DMS114 treated with DMSO at 0.1 percent for 48 hours (cell line): ENCODE data around the gene DOCK2.

Experiments
- DNase-seq: peaks from one replicate; lab custom pipeline; 2025; ENCODE audit not compliant: unreplicated experiment; lab: John Stamatoyannopoulos, UW

DOCK2 gene

DNA sequence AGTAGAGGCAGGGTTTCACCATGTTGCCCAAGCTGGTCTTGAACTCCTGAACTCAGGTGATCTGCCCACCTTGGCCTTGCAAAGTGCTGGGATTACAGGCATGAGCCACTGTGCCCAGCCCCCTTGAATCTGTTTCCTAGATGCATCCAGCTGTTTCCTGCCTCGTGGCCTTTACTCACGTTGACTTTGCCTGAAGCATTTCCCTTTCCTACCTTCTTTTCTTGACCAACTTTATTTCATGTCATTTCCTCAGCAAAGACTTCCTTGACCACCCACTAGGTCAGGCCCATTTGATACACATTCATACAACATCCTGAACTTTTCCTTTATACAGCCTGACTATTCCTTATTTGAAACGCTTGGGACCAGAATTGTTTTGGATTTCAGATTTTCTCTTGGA lies 51.0 kb downstream of the DOCK2 start:
- no peak for DNase-seq

DNA sequence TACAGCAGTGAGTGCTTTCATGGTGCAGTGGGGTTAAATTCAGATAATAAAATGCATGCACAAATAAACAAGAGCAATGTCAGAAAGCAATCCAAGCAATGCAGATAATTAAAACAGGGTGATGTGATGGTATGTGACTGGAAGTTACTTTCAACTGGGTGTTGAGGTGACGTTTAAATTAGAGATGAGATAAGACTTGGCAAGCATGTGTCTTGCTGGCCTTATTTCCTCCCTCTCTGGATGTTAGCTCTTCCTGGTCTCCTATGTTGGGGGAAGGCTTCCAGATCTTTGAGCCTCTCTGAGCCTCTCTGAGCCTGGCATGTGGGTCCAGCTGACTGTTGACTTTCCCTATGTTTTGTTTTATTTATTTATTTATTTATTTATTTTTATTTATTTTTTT lies 54.4 kb downstream of the DOCK2 start:
- no peak for DNase-seq

DNA sequence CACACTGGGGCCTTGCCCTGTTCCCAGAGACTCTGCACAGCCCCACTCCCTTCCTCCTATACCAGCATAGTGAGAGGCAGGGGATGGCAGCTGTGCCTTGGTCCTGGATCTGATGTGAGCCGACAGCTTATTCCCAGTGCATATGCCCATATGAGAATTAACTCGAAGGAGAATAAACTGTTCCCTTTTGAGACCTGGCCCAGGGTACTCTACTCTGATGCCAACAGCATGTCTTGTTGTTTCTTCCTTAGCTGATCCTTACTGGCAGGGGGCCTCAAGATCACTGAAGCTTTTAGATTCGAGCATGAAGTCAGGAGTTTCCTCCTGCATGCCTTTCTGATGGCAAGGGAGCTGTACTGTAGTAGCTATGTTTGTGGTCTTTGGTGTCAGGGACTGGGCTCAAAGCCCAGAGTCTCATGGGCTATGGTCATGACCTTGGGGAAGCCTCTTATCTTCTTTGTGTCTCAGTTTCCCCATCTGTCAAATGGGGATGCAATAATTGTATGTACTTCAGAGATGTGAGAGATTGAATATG lies 57.1 kb downstream of the DOCK2 start:
- DNase-seq = no peak

DNA sequence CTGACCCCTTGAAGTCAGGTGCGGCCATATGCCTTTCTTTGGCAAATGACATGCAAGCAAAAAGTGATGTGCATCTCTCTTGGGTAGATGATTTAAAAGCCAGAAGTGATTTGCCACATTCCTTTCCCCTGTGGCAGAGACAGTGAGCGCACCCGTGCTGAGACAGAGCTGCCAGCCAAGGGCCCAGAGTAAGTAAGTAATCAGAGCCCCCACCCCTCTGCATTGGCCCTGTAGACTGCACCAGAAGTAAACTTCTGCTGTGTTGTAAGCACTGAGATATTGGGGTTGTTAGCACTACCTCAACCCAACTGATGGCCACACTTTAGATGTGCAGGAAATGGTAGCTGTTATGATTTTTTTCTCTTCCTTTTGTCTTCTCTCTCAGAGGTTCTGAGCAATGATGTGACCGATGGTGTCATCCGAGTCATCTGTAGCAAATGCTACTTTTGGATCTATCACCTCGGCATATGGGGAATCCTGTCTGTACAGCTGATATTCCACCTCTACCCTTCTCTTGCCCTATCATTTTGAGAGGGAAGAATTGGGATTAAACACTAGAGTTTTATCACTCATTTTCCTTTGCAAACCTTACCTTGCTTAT lies 58.0 kb downstream of the DOCK2 start:
- no peak for DNase-seq

DNA sequence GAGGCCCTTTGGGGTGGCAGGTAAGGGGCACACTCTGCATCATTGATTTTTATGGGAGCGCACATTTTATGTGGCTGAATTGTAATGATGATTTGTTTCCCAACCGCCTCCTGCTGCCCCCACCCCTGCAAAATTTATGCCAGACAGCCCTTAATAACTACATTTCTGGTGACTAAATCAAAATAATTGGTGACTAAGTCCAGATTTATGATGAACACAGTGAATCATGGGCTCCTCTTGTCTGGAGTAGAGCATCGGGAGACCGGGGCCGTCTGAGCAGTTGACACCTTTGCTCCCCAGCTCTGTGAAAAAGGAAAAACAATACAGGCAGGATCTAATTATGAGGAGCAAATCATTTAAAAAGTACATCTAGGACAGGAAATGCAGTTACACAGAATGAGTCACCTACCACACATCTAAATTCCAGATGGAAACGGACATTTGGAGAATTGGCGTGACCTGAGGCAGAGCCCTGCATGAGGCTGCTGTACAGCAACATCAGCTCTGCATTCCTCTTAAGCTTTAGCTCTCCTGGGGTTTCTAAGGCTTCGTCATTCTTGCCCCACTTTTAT lies 58.9 kb downstream of the DOCK2 start:
- no peak for DNase-seq

DNA sequence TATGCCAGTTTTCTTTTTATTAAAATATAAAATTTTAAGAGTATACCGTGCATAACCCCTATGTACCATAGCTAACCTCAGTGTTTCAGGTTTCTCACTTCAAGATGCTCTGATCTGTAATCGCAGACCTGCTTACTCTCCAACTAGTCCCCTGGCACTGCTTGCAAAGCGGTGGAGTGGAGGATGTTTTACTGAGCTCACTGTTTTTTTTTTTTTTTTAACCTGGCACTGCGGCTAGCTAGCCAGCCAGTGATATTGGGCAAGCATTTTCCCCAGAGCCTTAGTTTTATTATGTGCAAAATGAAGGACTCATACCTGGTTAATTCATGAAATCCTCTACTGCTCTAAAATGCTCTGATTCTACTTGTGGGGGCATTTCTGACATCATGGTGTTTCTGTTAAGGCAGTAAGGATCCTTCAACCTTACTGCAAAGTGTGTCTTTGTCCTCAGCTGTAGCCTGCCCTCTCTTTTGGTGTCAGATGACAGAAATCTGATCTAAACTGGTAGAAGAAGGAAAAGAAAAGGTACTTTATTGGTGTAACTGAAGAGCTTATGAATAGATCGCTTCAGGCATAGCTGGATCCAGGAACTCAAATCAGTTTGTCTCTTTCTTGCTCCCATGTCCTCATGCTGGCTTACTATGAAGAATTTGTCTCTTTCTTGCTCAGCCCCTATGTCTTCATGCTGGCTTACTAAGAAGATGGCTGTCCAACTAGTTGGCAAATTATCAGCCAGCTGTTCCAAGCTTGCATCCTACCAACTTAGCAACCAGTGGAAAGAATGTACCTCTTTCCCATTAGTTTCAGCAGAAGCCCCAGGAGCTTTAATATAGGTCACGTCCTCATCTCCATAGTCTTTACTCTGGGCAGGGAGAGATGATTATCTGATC lies 59.8 kb downstream of the DOCK2 start:
- no peak for DNase-seq

DNA sequence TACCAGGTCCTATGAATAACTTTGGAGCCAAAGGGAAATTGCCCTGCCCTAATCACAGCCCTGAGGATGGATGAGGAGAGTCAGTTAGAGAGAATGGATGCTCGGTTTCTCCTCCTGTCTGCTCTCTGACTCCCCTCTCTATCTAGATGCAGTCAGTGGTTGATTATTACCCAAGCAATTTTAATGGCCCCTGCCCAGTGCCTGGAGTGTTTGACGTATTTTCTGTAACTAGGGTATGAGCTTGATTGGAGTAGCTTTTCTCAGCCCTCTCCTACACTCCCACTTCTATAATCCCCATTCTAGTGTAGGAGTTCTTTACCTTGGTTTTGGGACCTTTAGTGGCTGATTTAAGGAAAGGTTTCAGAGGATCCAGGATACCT lies 60.4 kb downstream of the DOCK2 start:
- no peak for DNase-seq

DNA sequence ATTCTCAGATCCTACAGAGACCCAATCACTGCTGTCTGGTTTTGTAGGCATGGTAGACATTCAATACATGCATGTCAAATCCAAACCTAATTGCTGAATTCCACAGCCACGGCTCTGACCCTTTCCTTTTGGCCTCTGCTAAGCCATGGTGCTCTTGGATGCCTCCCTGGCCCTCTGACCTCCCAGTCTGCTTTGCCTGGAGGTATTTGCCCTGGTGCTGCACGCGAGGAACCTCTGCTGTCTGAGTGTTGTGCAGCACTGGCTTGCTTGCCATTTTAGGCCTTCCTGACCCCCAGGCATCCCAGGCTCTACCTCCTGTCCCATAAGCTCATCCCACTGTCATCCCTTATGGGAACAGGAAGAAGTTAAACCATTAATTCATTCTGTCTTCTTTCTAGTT lies 60.9 kb downstream of the DOCK2 start:
- no peak for DNase-seq

DNA sequence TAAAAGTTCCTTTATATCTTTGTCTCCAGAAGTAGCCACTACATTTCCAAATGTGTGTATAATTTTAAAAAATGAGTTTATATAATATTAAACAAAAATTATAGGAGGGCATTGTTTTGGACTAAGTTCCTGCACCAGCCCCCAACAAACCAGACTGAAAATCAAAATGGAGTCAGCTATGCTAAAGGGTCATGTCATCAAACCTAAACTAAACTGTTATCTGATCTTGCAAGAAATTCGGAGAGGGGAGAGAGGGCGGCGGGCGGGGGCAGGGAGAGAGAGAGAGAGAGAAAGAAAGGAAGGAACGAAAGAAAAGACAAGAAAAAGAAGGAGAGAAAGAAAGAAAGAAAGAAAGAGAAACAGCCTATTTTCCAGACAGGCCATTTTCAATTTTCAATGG lies 63.5 kb downstream of the DOCK2 start:
- DNase-seq = no peak

DNA sequence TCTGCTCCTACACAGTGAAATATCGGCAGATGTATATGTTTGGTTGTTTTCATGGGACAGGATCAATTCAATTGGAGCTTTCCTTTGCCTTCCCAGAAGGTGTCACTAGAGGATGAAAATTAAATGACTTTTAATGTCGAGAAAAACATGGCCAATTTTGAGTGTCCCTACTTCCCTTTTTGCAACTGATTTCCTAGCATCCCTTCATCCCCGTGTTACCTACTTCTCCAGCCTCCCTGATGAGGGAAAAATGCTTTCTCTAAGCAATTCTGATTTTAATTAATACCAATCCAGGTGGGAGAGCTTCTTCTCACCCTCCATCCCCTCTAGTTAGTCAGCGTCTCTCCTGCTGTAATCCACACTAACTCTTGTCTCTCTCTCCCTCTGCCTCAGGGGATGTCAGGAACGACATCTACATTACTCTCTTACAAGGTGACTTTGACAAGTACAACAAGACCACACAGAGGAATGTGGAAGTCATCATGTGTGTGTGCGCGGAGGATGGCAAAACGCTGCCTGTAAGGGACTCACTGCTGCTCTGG lies 64.9 kb downstream of the DOCK2 start:
- DNase-seq = peak; percentile 30

DNA sequence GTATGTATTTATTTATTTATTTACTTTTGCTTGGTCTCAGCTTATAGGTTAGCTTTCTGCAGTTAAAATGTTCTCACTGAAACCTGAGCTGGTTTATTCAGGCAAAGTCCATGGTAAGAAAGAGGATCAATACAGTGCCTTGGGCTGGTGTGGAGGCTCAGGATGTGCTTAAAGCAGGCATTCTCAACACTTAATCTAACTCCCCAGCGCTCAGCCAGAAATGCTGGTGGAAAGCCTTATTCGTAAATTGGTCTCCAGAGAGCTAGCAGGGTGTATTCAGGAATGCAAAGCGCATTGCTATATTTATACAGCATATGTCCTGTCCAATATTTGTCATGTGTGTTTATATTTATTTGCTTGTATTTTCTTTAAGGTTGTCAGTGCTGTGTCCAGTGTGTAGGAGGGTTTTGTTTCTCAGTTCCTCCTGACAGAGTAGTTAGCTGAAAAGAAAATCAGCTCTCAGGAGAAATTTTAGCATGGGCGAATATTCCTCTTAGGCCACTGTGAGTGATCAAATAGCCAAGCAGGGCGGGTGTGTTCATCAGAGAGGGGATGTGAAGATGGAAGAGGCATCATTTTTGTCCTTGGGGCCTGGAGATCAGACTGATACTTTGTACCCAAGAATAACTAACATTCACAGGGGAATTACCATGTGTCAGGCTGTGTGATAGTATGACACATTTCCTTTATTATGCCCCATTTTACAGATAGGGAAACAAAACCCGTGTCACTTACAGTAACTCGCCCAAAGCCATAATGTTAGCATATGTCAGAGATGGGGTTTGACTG lies 65.8 kb downstream of the DOCK2 start:
- DNase-seq = no peak

DNA sequence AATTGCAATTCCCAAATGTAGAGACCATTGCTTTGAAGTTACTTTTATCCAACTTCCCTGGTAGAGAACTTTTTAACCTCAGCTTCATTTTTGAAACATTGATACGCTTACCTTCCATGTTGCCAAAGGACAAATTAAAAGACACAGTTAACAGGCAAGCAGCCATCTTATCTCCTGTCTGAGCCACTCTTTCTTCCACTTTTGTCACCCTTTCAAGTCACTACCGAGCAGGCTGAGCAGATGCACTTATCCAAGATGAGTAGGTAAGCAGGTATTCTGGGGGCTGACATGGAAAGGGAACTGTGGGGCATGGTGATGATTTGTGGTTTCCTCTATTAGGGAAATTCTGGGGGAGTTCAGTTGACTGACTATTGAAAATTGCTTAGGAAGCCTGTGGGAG lies 66.7 kb downstream of the DOCK2 start:
- no peak for DNase-seq

DNA sequence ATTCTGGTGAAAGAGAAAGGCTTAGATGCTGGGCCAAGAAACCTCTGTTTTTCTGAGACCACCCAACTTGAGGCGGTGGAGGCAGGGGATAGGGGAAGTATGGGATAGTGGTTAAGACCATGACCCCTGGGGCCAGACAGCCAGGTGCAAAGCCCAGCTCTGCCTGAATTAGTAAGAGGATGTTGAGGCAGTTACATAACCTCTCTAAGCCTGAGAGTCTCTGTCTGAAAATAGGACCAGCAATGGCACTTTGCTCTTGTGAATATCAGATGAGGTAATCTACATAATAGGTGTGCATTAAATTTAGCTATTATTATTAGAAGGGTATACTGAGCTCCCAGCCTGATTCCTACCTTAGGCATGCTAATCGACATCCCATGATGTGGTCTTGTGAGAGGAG lies 68.2 kb downstream of the DOCK2 start:
- DNase-seq = no peak

DNA sequence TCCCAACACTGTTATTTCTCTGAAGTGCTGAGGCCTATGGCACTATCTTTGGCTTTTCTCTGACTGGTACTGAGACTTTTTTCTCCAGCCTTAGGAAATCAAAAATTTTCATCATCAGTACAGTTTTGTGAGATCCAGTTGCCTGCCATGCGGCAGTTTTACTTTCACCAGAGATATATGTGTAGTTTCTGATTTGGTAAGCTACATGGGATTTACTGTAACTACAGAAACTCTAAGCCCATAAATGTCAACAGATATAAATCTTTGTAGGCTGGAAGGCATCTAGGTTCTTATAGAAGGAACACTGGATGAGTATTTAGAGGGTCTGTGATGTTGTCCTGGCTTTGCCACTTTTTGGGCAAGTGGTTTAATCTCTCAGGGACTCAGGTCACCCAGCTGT lies 69.0 kb downstream of the DOCK2 start:
- no peak for DNase-seq

DNA sequence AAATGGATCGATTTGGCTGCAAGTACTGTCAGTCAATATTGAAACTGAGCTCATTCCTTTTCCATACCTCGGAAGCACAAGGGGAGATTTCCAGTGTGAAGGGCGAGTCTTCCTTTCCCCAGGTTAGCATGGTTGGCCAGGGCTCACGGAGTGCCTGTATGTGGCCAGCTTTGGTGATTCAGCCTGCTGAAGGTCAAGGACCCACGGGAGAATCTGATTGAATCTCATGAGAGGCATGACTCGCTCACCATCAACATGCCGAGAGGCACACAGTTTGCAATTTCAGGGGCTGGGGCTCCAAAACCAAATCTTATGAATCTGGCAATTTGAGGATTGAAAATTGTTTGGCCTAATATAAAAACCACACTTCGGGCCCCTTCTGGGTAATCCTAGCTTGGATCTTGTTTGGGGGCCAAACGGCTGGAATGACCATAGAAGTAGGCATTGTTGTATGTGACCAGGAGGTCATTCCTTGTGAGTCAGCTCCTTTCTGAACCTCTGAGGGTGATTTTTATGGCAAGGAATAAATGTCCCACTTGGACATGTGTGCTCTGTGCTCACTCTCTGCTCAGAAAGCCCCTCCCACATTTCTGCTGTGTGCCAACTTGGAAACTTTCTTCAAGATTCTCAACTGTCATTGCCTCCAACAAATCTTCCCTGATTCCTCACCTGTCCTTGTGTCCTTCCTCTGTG lies 69.8 kb downstream of the DOCK2 start:
- DNase-seq = no peak

DNA sequence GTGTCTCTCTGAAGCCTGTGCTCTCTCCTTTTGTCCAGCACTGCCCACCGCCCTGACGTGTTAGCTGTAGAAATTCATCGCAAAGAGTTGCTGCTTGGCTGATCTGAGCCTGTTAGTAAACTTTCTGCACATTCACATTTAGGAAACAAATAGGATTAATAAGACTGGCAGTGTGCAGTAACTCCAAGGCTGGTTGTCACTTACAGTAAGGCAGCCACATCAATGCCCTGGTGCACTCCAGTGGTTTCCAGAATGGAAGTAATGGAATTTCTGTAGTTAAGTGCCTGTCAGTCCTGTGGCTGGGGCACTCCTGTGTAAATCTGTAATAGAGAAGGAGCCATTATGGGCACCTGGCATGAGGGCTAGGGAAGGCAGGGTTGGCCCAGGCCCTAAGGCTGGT lies 70.6 kb downstream of the DOCK2 start:
- DNase-seq = no peak

DNA sequence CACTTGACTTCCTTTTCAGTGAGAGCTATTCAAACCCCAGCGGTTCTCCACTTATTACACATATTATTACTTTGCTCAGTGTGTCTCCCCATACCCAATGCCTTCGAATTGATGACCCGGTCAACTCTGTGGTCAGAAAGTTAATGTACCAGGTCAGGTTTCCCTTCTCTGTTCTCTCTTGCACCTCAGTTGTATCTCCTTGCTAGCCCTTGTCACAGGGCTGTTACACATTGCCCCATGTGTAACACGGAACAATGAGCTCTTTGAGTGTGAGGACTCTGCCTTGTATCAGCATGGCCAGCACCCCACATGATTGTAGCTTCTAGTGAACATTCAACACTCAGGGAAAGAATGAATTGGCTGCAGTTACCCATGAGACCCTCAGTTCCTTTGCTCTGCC lies 73.6 kb downstream of the DOCK2 start:
- no peak for DNase-seq

DNA sequence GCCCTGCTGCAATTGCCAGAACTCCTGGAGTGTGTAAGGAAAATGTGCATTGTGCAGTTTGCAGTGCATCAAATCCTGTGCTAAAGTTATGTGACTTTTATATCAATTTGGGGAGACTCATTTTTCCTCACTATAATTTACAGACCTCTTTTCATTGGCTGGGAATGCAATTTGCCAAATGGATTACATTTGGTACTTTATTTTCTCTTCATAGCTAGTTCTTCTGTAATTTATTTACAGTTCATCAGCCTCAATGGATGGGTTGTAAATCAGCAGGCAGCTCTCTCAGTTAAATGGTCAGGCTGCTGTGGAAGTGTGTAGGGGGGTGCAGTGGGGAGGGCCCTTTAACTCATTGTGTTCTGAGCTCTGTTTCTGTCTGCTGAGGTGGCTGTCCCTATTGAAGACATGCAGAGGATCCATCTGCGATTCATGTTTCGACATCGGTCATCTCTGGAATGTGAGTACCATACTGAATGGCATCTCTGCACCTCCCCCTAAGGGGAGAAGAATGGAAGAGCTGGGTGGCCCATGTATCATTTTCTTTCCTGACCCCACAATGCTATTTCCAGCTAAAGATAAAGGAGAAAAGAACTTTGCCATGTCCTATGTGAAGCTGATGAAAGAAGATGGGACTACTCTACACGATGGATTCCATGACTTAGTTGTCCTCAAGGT lies 74.6 kb downstream of the DOCK2 start:
- no peak for DNase-seq

DNA sequence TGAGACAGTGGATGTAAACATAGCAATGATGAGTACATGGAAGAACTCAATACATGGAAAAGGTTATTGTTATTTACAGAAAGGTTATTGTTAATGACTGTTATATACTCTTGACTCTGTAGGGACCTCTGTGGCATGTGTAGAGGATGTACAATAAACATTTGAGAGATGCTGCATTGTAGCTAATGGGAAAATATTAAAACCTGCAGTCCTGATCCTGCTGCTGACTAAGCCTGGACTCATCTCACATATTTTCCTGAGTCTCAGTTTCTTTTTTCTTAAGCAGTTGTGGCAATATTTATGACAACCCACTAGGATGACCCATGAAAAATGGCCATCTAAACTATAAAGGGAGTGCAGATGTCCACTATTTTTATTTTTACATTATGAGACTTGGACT lies 75.4 kb downstream of the DOCK2 start:
- no peak for DNase-seq

DNA sequence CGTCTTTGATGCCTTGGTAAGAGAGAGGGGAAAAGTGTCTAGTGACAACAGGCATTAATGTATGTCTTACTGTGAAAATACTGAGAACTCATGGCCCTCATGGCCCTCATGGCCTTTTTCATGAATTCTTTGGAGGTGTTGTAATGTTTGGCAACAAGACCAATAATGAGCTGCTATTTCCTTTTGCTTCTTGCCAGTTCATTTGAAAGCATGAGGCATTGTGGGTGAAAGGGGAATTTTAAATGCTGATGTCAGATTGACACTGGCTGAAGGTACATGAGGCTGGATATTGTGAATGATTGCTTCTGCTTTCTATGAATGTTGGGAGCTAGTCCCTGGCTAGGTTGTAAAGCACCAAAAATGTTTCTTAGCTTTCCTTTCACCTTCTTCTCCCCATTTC lies 79.2 kb downstream of the DOCK2 start:
- DNase-seq = no peak
